Epithelial cell of prostate (primary cell): ENCODE measurements around the gene JDP2.

ENCODE experiments used
- DNase-seq: peaks from one replicate; pipeline ENCODE4 v3.0.0-alpha.2; 2011; ENCODE audit warnings: low read depth, low spot score
- H3K27ac ChIP-seq: fragments of 450-650 bp; 2 replicates; pipeline ENCODE4 v1.5.1; 2017; ENCODE audit warnings: mild to moderate bottlenecking

Gene JDP2

GRCh38 chr14:75501080-75501479 lies 73.3 kb downstream of the JDP2 start:
- no peak for DNase-seq
- no peak overlapping the region for H3K27ac ChIP-seq

- no peak for DNase-seq
- no peak overlapping the region for H3K27ac ChIP-seq
Observed at GRCh38 chr14:75504411-75504810, 76.6 kb downstream of the JDP2 start.

GRCh38 chr14:75506930-75507329 lies 79.1 kb downstream of the JDP2 start:
- DNase-seq, result no peak
- no peak overlapping the region for H3K27ac ChIP-seq

GRCh38 chr14:75510547-75510946 lies 82.7 kb downstream of the JDP2 start:
- DNase-seq, result no peak
- H3K27ac ChIP-seq, result no peak overlapping the region

GRCh38 chr14:75511201-75511600 lies 83.4 kb downstream of the JDP2 start:
- no peak overlapping the region for H3K27ac ChIP-seq
- DNase-seq, result no peak

- no peak overlapping the region for H3K27ac ChIP-seq
- DNase-seq, result no peak
Observed at GRCh38 chr14:75513911-75514672, 86.3 kb downstream of the JDP2 start.

- H3K27ac ChIP-seq, result no peak overlapping the region
- DNase-seq, result no peak
Observed at GRCh38 chr14:75514673-75515628, 87.1 kb downstream of the JDP2 start.

- DNase-seq, result no peak
- H3K27ac ChIP-seq, result no peak overlapping the region
Observed at GRCh38 chr14:75515629-75515996, 87.8 kb downstream of the JDP2 start.

- H3K27ac ChIP-seq, result no peak overlapping the region
- no peak for DNase-seq
Observed at GRCh38 chr14:75518625-75519024, 90.8 kb downstream of the JDP2 start.

- H3K27ac ChIP-seq, result no peak overlapping the region
- DNase-seq, result no peak
Observed at GRCh38 chr14:75519394-75519793, 91.6 kb downstream of the JDP2 start.

- DNase-seq, result no peak
- H3K27ac ChIP-seq, result no peak overlapping the region
Observed at GRCh38 chr14:75519826-75520728, 92.3 kb downstream of the JDP2 start.

- DNase-seq, result no peak
- H3K27ac ChIP-seq, result no peak overlapping the region
Observed at GRCh38 chr14:75520852-75521251, 93.0 kb downstream of the JDP2 start.

GRCh38 chr14:75521415-75522199 lies 93.8 kb downstream of the JDP2 start:
- DNase-seq, result no peak
- H3K27ac ChIP-seq, result no peak overlapping the region

- DNase-seq, result no peak
- H3K27ac ChIP-seq, result no peak within 1 kb of the TSS
Observed at GRCh38 chr14:75522224-75522982, 94.6 kb downstream of the JDP2 start, which contains the start of gene BATF. Gene BATF (plus strand): TSS chr14:75522469. CDS start chr14:75522683, 214 bp downstream.

GRCh38 chr14:75522983-75523318 lies 95.1 kb downstream of the JDP2 start:
- no peak overlapping the region for H3K27ac ChIP-seq
- no peak for DNase-seq
